ENCODE results near the gene FHOD3. TPM values are rescaled to one million over a fixed set of nuclear protein-coding genes. Genes with fewer than 3 reads are reported as not detected.

FHOD3 gene
- total RNA-seq, 2 experiments from 2014 or later, result not detected

DNA sequence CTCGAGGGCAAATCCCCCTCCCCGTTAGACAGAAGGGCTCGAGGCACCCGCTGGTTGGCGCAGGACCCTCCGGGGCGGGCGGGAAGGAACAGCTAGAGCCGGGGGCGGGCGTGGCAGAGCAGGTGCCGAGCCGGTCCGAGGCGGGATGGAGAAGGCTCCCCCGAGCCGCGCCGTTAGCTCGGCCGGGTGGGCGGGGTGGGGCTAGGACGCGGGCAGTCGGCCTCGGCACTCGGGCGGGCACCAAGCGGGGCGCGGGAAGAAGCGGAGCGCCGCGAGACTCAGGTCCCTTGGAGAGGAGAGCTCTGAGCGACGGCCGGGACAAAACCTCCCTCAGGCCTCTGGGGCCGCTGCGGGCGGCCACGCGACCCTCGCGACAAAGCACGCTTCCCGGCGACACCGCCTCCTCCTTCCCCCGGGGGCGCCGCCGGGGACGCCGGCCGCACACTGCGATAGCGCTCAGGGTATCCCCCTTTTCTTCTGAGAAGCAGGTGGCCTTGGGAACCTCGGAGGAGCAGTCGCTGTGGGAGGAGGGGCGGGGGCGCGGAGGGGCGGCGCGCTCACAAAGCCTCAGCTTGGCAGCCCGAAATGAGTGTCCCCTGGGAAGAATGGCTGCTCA is 721 bp downstream of the FHOD3 start:
- H3K9me3 Mint-ChIP-seq, result no peaks in the 10 kb centered on the region
- intact Hi-C loops (cut with micrococcal nuclease), result no loop called here

DNA sequence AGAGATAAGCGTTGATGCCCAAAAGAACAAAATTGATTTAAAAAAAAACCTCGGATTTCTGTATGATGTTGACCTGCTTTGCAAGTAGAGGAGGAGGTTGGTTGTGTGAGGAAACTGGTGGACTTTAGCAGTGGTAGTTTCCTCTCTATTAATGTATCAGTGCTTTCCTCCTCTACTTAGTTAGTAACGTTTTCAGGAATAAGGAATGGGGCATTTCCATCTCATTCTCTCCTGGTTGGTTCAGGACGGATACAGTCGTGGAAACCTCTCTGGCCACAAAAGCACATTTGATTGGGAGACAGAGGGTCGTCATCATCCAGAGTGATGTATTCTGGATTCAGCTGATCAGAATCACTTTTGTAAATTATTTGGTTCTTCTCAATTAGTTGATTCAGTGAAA is 1.5 kb downstream of the FHOD3 start:
- Mint-ChIP-seq H3K9me3 (no peaks in the 10 kb centered on the region), H3K27ac (no peak overlapping the region), H3K4me3 (no peak overlapping the region), H3K4me1 (ENCODE audit: low read depth) (no peaks in the 10 kb centered on the region), H3K36me3 (ENCODE audit: low read depth) (no peaks in the 10 kb centered on the region), H3K27me3 (peaks cover 21% of the 10 kb centered on the region)
- ATAC-seq (no peak), DNase-seq (no peak)
- ChIA-PET POLR2A (no interaction called here), CTCF (interaction anchor here (2.1 to 3.1 kb wide), 2 partner anchors 15 to 203 kb away, joined by 4 to 9 read pairs; no protein-coding TSS in a partner anchor)
- TF ChIP-seq, protein P1, sequence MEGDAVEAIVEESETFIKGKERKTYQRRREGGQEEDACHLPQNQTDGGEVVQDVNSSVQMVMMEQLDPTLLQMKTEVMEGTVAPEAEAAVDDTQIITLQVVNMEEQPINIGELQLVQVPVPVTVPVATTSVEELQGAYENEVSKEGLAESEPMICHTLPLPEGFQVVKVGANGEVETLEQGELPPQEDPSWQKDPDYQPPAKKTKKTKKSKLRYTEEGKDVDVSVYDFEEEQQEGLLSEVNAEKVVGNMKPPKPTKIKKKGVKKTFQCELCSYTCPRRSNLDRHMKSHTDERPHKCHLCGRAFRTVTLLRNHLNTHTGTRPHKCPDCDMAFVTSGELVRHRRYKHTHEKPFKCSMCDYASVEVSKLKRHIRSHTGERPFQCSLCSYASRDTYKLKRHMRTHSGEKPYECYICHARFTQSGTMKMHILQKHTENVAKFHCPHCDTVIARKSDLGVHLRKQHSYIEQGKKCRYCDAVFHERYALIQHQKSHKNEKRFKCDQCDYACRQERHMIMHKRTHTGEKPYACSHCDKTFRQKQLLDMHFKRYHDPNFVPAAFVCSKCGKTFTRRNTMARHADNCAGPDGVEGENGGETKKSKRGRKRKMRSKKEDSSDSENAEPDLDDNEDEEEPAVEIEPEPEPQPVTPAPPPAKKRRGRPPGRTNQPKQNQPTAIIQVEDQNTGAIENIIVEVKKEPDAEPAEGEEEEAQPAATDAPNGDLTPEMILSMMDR (IDR thresholded peaks at IDR 0.05), result no peak
- intact Hi-C loops (cut with micrococcal nuclease), result no loop called here

More for the DNA sequence above, 721 bp downstream of the FHOD3 start:
- H3K27me3 Mint-ChIP-seq, result peaks cover 17% of the 10 kb centered on the region
- ChIA-PET POLR2A (no interaction called here), CTCF (interaction anchor here (2.1 to 3.1 kb wide), 2 partner anchors 14 to 203 kb away, joined by 4 to 9 read pairs; no protein-coding TSS in a partner anchor)
- H3K36me3 Mint-ChIP-seq (ENCODE audit: low read depth), result no peaks in the 10 kb centered on the region
- no peak overlapping the region for H3K4me3 Mint-ChIP-seq
- ATAC-seq, result peak; percentile 19
- H3K4me1 Mint-ChIP-seq (ENCODE audit: low read depth), result no peaks in the 10 kb centered on the region
- DNase-seq, result peak; percentile 7
- H3K27ac Mint-ChIP-seq, result no peak overlapping the region
- TF ChIP-seq, protein P1 (IDR thresholded peaks at IDR 0.05), result no peak

DNA sequence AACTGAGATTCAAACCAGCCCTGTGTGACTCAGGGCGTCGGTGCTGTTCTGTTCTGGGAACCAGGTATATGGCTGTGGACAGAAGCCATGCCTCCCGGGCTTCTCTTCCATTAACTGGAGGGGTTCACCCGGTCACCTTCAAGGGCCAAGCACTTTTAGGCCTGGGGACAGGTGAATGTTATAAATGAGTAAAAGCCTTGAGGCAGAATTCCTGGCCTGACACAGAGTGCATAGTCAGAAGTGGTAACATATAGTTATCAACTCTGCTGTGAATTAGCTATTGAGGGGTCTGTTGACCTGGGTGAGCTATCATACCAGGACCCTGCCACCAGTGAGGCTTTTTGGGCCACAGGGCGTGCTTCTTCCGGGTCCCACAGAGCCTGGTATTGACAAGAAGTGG is 2.7 kb downstream of the FHOD3 start:
- CTCF ChIA-PET, result interaction anchor here (3.1 kb wide), 1 partner anchor 16 kb away, joined by 9 read pairs; no protein-coding TSS in a partner anchor
- Mint-ChIP-seq H3K4me1 (ENCODE audit: low read depth) (no peaks in the 10 kb centered on the region), H3K27me3 (peaks cover 24% of the 10 kb centered on the region), H3K9me3 (no peaks in the 10 kb centered on the region), H3K4me3 (no peak overlapping the region), H3K27ac (no peak overlapping the region), H3K36me3 (ENCODE audit: low read depth) (no peaks in the 10 kb centered on the region)
- ATAC-seq (no peak), DNase-seq (no peak)
- POLR2A ChIA-PET, result no interaction called here
- TF ChIP-seq, protein P1 (IDR thresholded peaks at IDR 0.05), result no peak
- intact Hi-C loops (cut with micrococcal nuclease), result loop anchor here (10.0 kb wide), 1 partner anchor 275 kb away; no protein-coding TSS in a partner anchor

DNA sequence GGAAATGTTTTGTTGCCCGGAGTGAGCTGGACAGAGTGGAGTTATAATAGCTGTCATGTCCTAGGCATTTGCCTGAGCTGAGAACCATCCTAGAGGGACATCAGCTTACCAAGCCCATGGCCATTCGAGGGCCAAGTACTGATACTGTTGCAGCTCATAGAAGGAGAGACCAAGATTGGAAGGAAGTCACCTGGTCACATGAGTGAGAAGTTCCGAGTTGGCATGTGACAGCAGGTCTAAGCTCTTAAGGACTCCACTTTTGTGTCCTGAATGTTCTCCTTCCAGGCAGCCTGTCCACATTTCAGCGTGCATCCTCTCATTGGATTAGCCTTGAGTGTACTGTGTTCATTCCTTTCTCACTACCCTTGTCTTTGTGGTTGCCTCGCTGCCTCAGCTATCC is 4.4 kb downstream of the FHOD3 start:
- Mint-ChIP-seq H3K4me3 (no peak overlapping the region), H3K9me3 (no peaks in the 10 kb centered on the region), H3K27ac (no peak overlapping the region), H3K27me3 (peaks cover 33% of the 10 kb centered on the region), H3K4me1 (ENCODE audit: low read depth) (no peaks in the 10 kb centered on the region), H3K36me3 (ENCODE audit: low read depth) (no peaks in the 10 kb centered on the region)
- ATAC-seq (no peak), DNase-seq (no peak)
- POLR2A ChIA-PET, result no interaction called here
- CTCF ChIA-PET, result interaction anchor here (1.0 kb wide), 1 partner anchor 14 kb away, joined by 3 read pairs; no protein-coding TSS in a partner anchor
- intact Hi-C loops (cut with micrococcal nuclease), result loop anchor here (10.0 kb wide), 1 partner anchor 273 kb away; no protein-coding TSS in a partner anchor
- TF ChIP-seq, protein P1 (IDR thresholded peaks at IDR 0.05), result no peak

DNA sequence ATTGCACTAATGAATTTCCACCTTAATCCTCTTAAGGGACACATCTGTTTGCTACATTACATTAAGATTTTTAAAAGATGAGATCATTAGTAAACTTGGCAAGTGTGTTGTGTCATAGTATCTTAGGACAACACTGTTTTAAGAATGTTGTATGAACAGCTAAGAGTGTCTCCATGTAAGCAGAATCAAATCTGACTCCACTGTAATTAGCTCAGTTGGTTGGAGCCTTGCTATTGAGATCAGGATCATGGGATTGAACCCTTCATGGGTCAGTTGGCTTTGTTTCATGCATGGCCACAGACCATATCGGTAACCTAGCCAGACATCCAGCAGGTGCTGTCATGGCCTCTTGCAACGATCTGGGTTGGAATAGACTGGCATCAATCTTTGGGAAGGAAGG is 5.2 kb downstream of the FHOD3 start:
- Mint-ChIP-seq H3K27ac (no peak overlapping the region), H3K4me1 (ENCODE audit: low read depth) (no peaks in the 10 kb centered on the region), H3K36me3 (ENCODE audit: low read depth) (no peaks in the 10 kb centered on the region), H3K9me3 (no peaks in the 10 kb centered on the region), H3K4me3 (no peak overlapping the region), H3K27me3 (peaks cover 33% of the 10 kb centered on the region)
- intact Hi-C loops (cut with micrococcal nuclease), result loop anchor here (10.0 kb wide), 1 partner anchor 272 kb away; no protein-coding TSS in a partner anchor
- no peak for DNase-seq
- ChIA-PET CTCF (no interaction called here), POLR2A (interaction anchor here (0.5 kb wide), 1 partner anchor 920 kb away, joined by 3 read pairs; no protein-coding TSS in a partner anchor)
- TF ChIP-seq, protein P1 (IDR thresholded peaks at IDR 0.05), result no peak
- ATAC-seq, result no peak
